PFSK-1 (cell line): ENCODE results near the gene LAMA3.

Source experiments
- POLR2AphosphoS5 ChIP-seq: IDR thresholded peaks from 2 replicates; pipeline ENCODE4 v1.6.1; 2012; ENCODE audit warnings: low read depth, mild to moderate bottlenecking, control low read depth, low read length, moderate library complexity
- SIN3A ChIP-seq: IDR thresholded peaks from 2 replicates; pipeline ENCODE4 v1.6.1; 2012; ENCODE audit warnings: mild to moderate bottlenecking, low read length, moderate library complexity, borderline replicate concordance; ENCODE audit not compliant: insufficient read depth
- TAF1 ChIP-seq: IDR thresholded peaks from 2 replicates; pipeline ENCODE4 v1.6.1; 2012; ENCODE audit warnings: low read length, control low read depth, borderline replicate concordance; ENCODE audit not compliant: insufficient read depth

- TF ChIP-seq TAF1 (no peak), SIN3A (no peak), POLR2AphosphoS5 (no peak)
Measured at GRCh38 chr18:23879966-23880565, 190.8 kb downstream of the LAMA3 start.
